ENCODE results near the gene ZFP69.

Gene ZFP69

GRCh38 chr1:40508375-40509341, 31.6 kb downstream of the ZFP69 start, which contains the start of gene EXO5:
TSS of gene EXO5 (plus strand) at chr1:40508767. CDS start at chr1:40514545, 5,778 bp downstream.
- Histone ChIP-seq H3K27me3 (ENCODE audit: control insufficient read depth in 1 of 2, insufficient read depth in 2 of 2, low read length in 2 of 2) (no peaks in the 10 kb centered on the region), H3K9ac (ENCODE audit: low read length in 2 of 2) (peak within 1 kb of the TSS; percentile 84 to 86), H3K4me1 (ENCODE audit: control insufficient read depth, insufficient read depth, low read length) (peaks cover 11% of the 10 kb centered on the region), H3K27ac (ENCODE audit: low read length) (peak within 1 kb of the TSS; percentile 49), H3K36me3 (ENCODE audit: control insufficient read depth in 2 of 2, insufficient read depth in 2 of 2, low read length in 2 of 2) (no peaks in the 10 kb centered on the region), H3K4me3 (ENCODE audit: low read length in 2 of 2) (peak within 1 kb of the TSS; percentile 87 to 94), H3K9me3 (ENCODE audit: control insufficient read depth in 2 of 2, low read length in 2 of 2) (no peaks in the 10 kb centered on the region)

GRCh38 chr1:40519517-40519916, 42.4 kb downstream of the ZFP69 start:
- H3K4me1 ChIP-seq (ENCODE audit: control insufficient read depth, insufficient read depth, low read length): no peaks in the 10 kb centered on the region
- H3K9ac ChIP-seq (ENCODE audit: low read length in 2 of 2): no peak overlapping the region
- H3K27me3 ChIP-seq (ENCODE audit: control insufficient read depth in 1 of 2, insufficient read depth in 2 of 2, low read length in 2 of 2): peaks cover 0 to 2% of the 10 kb centered on the region in 2 donors
- no peak overlapping the region for H3K4me3 ChIP-seq (ENCODE audit: low read length in 2 of 2)
- peaks cover 9 to 13% of the 10 kb centered on the region in 2 donors for H3K36me3 ChIP-seq (ENCODE audit: control insufficient read depth in 2 of 2, insufficient read depth in 2 of 2, low read length in 2 of 2)
- no peak overlapping the region for H3K27ac ChIP-seq (ENCODE audit: low read length)
- H3K9me3 ChIP-seq (ENCODE audit: control insufficient read depth in 2 of 2, low read length in 2 of 2): peaks cover 0 to 3% of the 10 kb centered on the region in 2 donors

GRCh38 chr1:40530735-40531380, 53.8 kb downstream of the ZFP69 start:
- no peaks in the 10 kb centered on the region for H3K36me3 ChIP-seq (ENCODE audit: control insufficient read depth in 2 of 2, insufficient read depth in 2 of 2, low read length in 2 of 2)
- peak overlapping the region; percentile 74 to 91 for H3K4me3 ChIP-seq (ENCODE audit: low read length in 2 of 2)
- H3K27ac ChIP-seq (ENCODE audit: low read length): peak overlapping the region; percentile 24
- H3K9ac ChIP-seq (ENCODE audit: low read length in 2 of 2): peak overlapping the region; percentile 69 to 84
- no peaks in the 10 kb centered on the region for H3K9me3 ChIP-seq (ENCODE audit: control insufficient read depth in 2 of 2, low read length in 2 of 2)
- no peaks in the 10 kb centered on the region for H3K4me1 ChIP-seq (ENCODE audit: control insufficient read depth, insufficient read depth, low read length)
- no peaks in the 10 kb centered on the region for H3K27me3 ChIP-seq (ENCODE audit: control insufficient read depth in 1 of 2, insufficient read depth in 2 of 2, low read length in 2 of 2)

GRCh38 chr1:40531381-40532061, 54.4 kb downstream of the ZFP69 start, which contains the start of gene ZNF684:
TSS of gene ZNF684 (plus strand) at chr1:40531637. CDS start at chr1:40533167, 1,530 bp downstream.
- peak within 1 kb of the TSS; percentile 74 to 91 for H3K4me3 ChIP-seq (ENCODE audit: low read length in 2 of 2)
- no peaks in the 10 kb centered on the region for H3K4me1 ChIP-seq (ENCODE audit: control insufficient read depth, insufficient read depth, low read length)
- no peaks in the 10 kb centered on the region for H3K27me3 ChIP-seq (ENCODE audit: control insufficient read depth in 1 of 2, insufficient read depth in 2 of 2, low read length in 2 of 2)
- H3K9me3 ChIP-seq (ENCODE audit: control insufficient read depth in 2 of 2, low read length in 2 of 2): no peaks in the 10 kb centered on the region
- H3K27ac ChIP-seq (ENCODE audit: low read length): peak within 1 kb of the TSS; percentile 24
- H3K9ac ChIP-seq (ENCODE audit: low read length in 2 of 2): peak within 1 kb of the TSS; percentile 69 to 84
- H3K36me3 ChIP-seq (ENCODE audit: control insufficient read depth in 2 of 2, insufficient read depth in 2 of 2, low read length in 2 of 2): no peaks in the 10 kb centered on the region

- Histone ChIP-seq H3K4me3 (ENCODE audit: low read length in 2 of 2) (peak overlapping the region; percentile 74 to 91), H3K9me3 (ENCODE audit: control insufficient read depth in 2 of 2, low read length in 2 of 2) (no peaks in the 10 kb centered on the region), H3K27me3 (ENCODE audit: control insufficient read depth in 1 of 2, insufficient read depth in 2 of 2, low read length in 2 of 2) (no peaks in the 10 kb centered on the region), H3K4me1 (ENCODE audit: control insufficient read depth, insufficient read depth, low read length) (no peaks in the 10 kb centered on the region), H3K9ac (ENCODE audit: low read length in 2 of 2) (peak overlapping the region; percentile 69 to 84), H3K36me3 (ENCODE audit: control insufficient read depth in 2 of 2, insufficient read depth in 2 of 2, low read length in 2 of 2) (no peaks in the 10 kb centered on the region), H3K27ac (ENCODE audit: low read length) (peak overlapping the region; percentile 24)
These were observed 54.9 kb downstream of the ZFP69 start for GRCh38 chr1:40532062-40532389.

- no peak overlapping the region for H3K9ac ChIP-seq (ENCODE audit: low read length in 2 of 2)
- H3K27me3 ChIP-seq (ENCODE audit: control insufficient read depth in 1 of 2, insufficient read depth in 2 of 2, low read length in 2 of 2): no peaks in the 10 kb centered on the region
- no peaks in the 10 kb centered on the region for H3K4me1 ChIP-seq (ENCODE audit: control insufficient read depth, insufficient read depth, low read length)
- H3K9me3 ChIP-seq (ENCODE audit: control insufficient read depth in 2 of 2, low read length in 2 of 2): no peaks in the 10 kb centered on the region
- no peak overlapping the region for H3K27ac ChIP-seq (ENCODE audit: low read length)
- H3K36me3 ChIP-seq (ENCODE audit: control insufficient read depth in 2 of 2, insufficient read depth in 2 of 2, low read length in 2 of 2): no peaks in the 10 kb centered on the region
- no peak overlapping the region for H3K4me3 ChIP-seq (ENCODE audit: low read length in 2 of 2)
These were observed 55.8 kb downstream of the ZFP69 start for GRCh38 chr1:40532844-40533424.

- Histone ChIP-seq H3K36me3 (ENCODE audit: control insufficient read depth in 2 of 2, insufficient read depth in 2 of 2, low read length in 2 of 2) (no peaks in the 10 kb centered on the region), H3K4me1 (ENCODE audit: control insufficient read depth, insufficient read depth, low read length) (no peaks in the 10 kb centered on the region), H3K27me3 (ENCODE audit: control insufficient read depth in 1 of 2, insufficient read depth in 2 of 2, low read length in 2 of 2) (no peaks in the 10 kb centered on the region), H3K27ac (ENCODE audit: low read length) (no peak overlapping the region), H3K9me3 (ENCODE audit: control insufficient read depth in 2 of 2, low read length in 2 of 2) (peaks cover 0 to 6% of the 10 kb centered on the region in 2 donors), H3K9ac (ENCODE audit: low read length in 2 of 2) (no peak overlapping the region), H3K4me3 (ENCODE audit: low read length in 2 of 2) (no peak overlapping the region)
These were observed 57.5 kb downstream of the ZFP69 start for GRCh38 chr1:40534589-40534988.

- no peaks in the 10 kb centered on the region for H3K4me1 ChIP-seq (ENCODE audit: control insufficient read depth, insufficient read depth, low read length)
- no peak overlapping the region for H3K27ac ChIP-seq (ENCODE audit: low read length)
- H3K27me3 ChIP-seq (ENCODE audit: control insufficient read depth in 1 of 2, insufficient read depth in 2 of 2, low read length in 2 of 2): no peaks in the 10 kb centered on the region
- no peak overlapping the region for H3K9ac ChIP-seq (ENCODE audit: low read length in 2 of 2)
- H3K4me3 ChIP-seq (ENCODE audit: low read length in 2 of 2): no peak overlapping the region
- H3K36me3 ChIP-seq (ENCODE audit: control insufficient read depth in 2 of 2, insufficient read depth in 2 of 2, low read length in 2 of 2): no peaks in the 10 kb centered on the region
- peaks cover 0 to 6% of the 10 kb centered on the region in 2 donors for H3K9me3 ChIP-seq (ENCODE audit: control insufficient read depth in 2 of 2, low read length in 2 of 2)
These were observed 58.6 kb downstream of the ZFP69 start for GRCh38 chr1:40535732-40536131.

- Histone ChIP-seq H3K27me3 (ENCODE audit: control insufficient read depth in 1 of 2, insufficient read depth in 2 of 2, low read length in 2 of 2) (no peaks in the 10 kb centered on the region), H3K9ac (ENCODE audit: low read length in 2 of 2) (no peak overlapping the region), H3K9me3 (ENCODE audit: control insufficient read depth in 2 of 2, low read length in 2 of 2) (peaks cover 0 to 6% of the 10 kb centered on the region in 2 donors), H3K4me1 (ENCODE audit: control insufficient read depth, insufficient read depth, low read length) (no peaks in the 10 kb centered on the region), H3K36me3 (ENCODE audit: control insufficient read depth in 2 of 2, insufficient read depth in 2 of 2, low read length in 2 of 2) (peaks cover 4 to 8% of the 10 kb centered on the region in 2 donors), H3K27ac (ENCODE audit: low read length) (no peak overlapping the region), H3K4me3 (ENCODE audit: low read length in 2 of 2) (no peak overlapping the region)
These were observed 62.2 kb downstream of the ZFP69 start for GRCh38 chr1:40539338-40539737.
